IMR-90 (cell line): ENCODE data around the gene SDK1. TPM values are rescaled to one million over a fixed set of nuclear protein-coding genes. Genes with fewer than 3 reads are reported as not detected.

Source experiments
- ATAC-seq: fragments of 200-7000 bp; cut with Tn5 transposase; 2 replicates; pipeline ENCODE4 v1.9.1; 2020; ENCODE audit warnings: low read depth, mild to moderate bottlenecking, moderate library complexity
- BruUV-seq: library from RNA; stranded (reverse); fragments of 400-500 nt; replicated peaks from 2 replicates; lab custom pipeline; 2021; lab: Mats Ljungman, UMichigan
- CTCF ChIA-PET: fragments of 300-600 bp; formaldehyde crosslinking; extraction: SDS; loops from one replicate; lab custom pipeline; 2021; ENCODE audit warnings: antibody characterized with exemption; lab: Yijun Ruan, JAX
- POLR2A ChIA-PET: fragments of 300-600 bp; sonication (Branson Sonifier 250); formaldehyde crosslinking; loops from one replicate; lab custom pipeline; 2022; ENCODE audit warnings: antibody characterized with exemption; ENCODE audit not compliant: unreplicated experiment; lab: Charles Lee
- DNase-seq: peaks from one replicate; pipeline ENCODE4 v3.0.0; 2013
- H2AFZ ChIP-seq: replicated peaks from 2 replicates; pipeline ENCODE3; 2013; ENCODE audit warnings: low read length, mild to moderate bottlenecking; ENCODE audit not compliant: poor library complexity
- H2AK5ac ChIP-seq: 2 replicates; pipeline ENCODE4 v1.6.1; 2013; ENCODE audit warnings: low read depth, low read length, inconsistent platforms
- H2AK9ac ChIP-seq: replicated peaks from 2 replicates; pipeline ENCODE3; 2013; ENCODE audit warnings: mild to moderate bottlenecking, low read depth, low read length, moderate library complexity; ENCODE audit not compliant: poor library complexity
- H2BK120ac ChIP-seq: 2 replicates; pipeline ENCODE4 v1.6.1; 2013; ENCODE audit warnings: low read depth, low read length, inconsistent platforms
- H2BK15ac ChIP-seq: 3 replicates; pipeline ENCODE4 v1.6.1; 2013; ENCODE audit warnings: low read depth, low read length, inconsistent platforms
- H2BK20ac ChIP-seq: 2 replicates; pipeline ENCODE4 v1.6.1; 2013; ENCODE audit warnings: low read depth, mild to moderate bottlenecking, inconsistent platforms, low read length, moderate library complexity
- H2BK5ac ChIP-seq: 2 replicates; pipeline ENCODE4 v1.6.1; 2013; ENCODE audit warnings: mild to moderate bottlenecking, low read depth, low read length, inconsistent platforms; ENCODE audit not compliant: poor library complexity, severe bottlenecking
- H3K14ac ChIP-seq: replicated peaks from 2 replicates; pipeline ENCODE4 v1.6.1; 2013; ENCODE audit warnings: low read depth, low read length, inconsistent platforms
- H3K18ac ChIP-seq: 2 replicates; pipeline ENCODE4 v1.6.1; 2013; ENCODE audit warnings: low read depth, low read length, control low read depth
- H3K23ac ChIP-seq: 2 replicates; pipeline ENCODE4 v1.6.1; 2013; ENCODE audit warnings: low read depth, low read length, inconsistent platforms
- H3K27ac ChIP-seq: 2 replicates; pipeline ENCODE4 v1.5.1; 2013; ENCODE audit warnings: mild to moderate bottlenecking, control low read depth, low read length; ENCODE audit not compliant: insufficient read depth
- H3K27me3 ChIP-seq: 2 replicates; pipeline ENCODE4 v1.6.1; 2013; ENCODE audit warnings: low read length; ENCODE audit not compliant: control insufficient read depth, insufficient read depth
- H3K36me3 ChIP-seq: 2 replicates; pipeline ENCODE4 v1.6.1; 2013; ENCODE audit warnings: low read length, mixed read lengths; ENCODE audit not compliant: control insufficient read depth, insufficient read depth
- H3K4ac ChIP-seq: 2 replicates; pipeline ENCODE4 v1.6.1; 2013; ENCODE audit warnings: low read depth, low read length, inconsistent platforms
- H3K4me1 ChIP-seq: 2 replicates; pipeline ENCODE4 v1.6.1; 2013; ENCODE audit warnings: low read length, mixed read lengths; ENCODE audit not compliant: control insufficient read depth, insufficient read depth
- H3K4me2 ChIP-seq: 2 replicates; pipeline ENCODE4 v1.6.1; 2013; ENCODE audit warnings: low read depth, mild to moderate bottlenecking, control low read depth, low read length, moderate library complexity
- H3K4me3 ChIP-seq: 2 replicates; pipeline ENCODE4 v1.5.1; 2013; ENCODE audit warnings: low read depth, mild to moderate bottlenecking, control low read depth, low read length, moderate library complexity; ENCODE audit not compliant: insufficient read depth
- H3K56ac ChIP-seq: 2 replicates; pipeline ENCODE4 v1.6.1; 2013; ENCODE audit warnings: low read length, inconsistent platforms; ENCODE audit not compliant: insufficient read depth; ENCODE audit errors: extremely low read depth
- H3K79me1 ChIP-seq, 2 experiments: 2 replicates each; pipeline ENCODE4 v1.6.1; 2013; ENCODE audit warnings: low read length in 2 of 2, inconsistent platforms in 1 of 2, low read depth in 1 of 2
- H3K9ac ChIP-seq: 2 replicates; pipeline ENCODE4 v1.6.1; 2013; ENCODE audit warnings: low read depth, low read length, control low read depth
- H3K9me1 ChIP-seq: 2 replicates; pipeline ENCODE4 v1.6.1; 2013; ENCODE audit warnings: low read length, inconsistent platforms; ENCODE audit not compliant: insufficient read depth
- H3K9me3 ChIP-seq: 2 replicates; pipeline ENCODE4 v1.6.1; 2013; ENCODE audit warnings: low read length; ENCODE audit not compliant: control insufficient read depth, insufficient read depth
- H4K20me1 ChIP-seq: 2 replicates; pipeline ENCODE4 v1.6.1; 2013; ENCODE audit warnings: low read length, inconsistent platforms; ENCODE audit not compliant: insufficient read depth
- H4K5ac ChIP-seq: 2 replicates; pipeline ENCODE4 v1.6.1; 2013; ENCODE audit warnings: mild to moderate bottlenecking, low read depth, low read length, control low read depth
- H4K8ac ChIP-seq, 2 experiments: 2 replicates each; pipeline ENCODE4 v1.6.1; 2013; ENCODE audit warnings: low read depth in 2 of 2, low read length in 2 of 2, control low read depth in 1 of 2, inconsistent platforms in 1 of 2
- H4K91ac ChIP-seq: 2 replicates; pipeline ENCODE4 v1.6.1; 2013; ENCODE audit warnings: low read depth, low read length, inconsistent platforms; ENCODE audit not compliant: insufficient read depth
- BHLHE40 ChIP-seq: fragments of 150-350 bp; IDR thresholded peaks from 2 replicates; pipeline ENCODE4 v1.6.1; 2016; ENCODE audit warnings: mild to moderate bottlenecking, low read depth, low read length
- CHD1 ChIP-seq: IDR thresholded peaks from 2 replicates; pipeline ENCODE4 v1.6.1; 2012; ENCODE audit warnings: low read depth, low read length, improper control_type of control experiment
- ELK1 ChIP-seq: fragments of 150-350 bp; IDR thresholded peaks from 2 replicates; pipeline ENCODE4 v1.6.1; 2016; ENCODE audit warnings: low read depth, mild to moderate bottlenecking, low read length, moderate library complexity, borderline replicate concordance
- FOS ChIP-seq: fragments of 150-350 bp; IDR thresholded peaks from 2 replicates; pipeline ENCODE4 v1.6.1; 2016; ENCODE audit warnings: low read depth, low read length
- RCOR1 ChIP-seq: IDR thresholded peaks from 2 replicates; pipeline ENCODE4 v1.6.1; 2012; ENCODE audit warnings: mild to moderate bottlenecking, low read length, improper control_type of control experiment; ENCODE audit not compliant: insufficient replicate concordance
- WGBS, 2 experiments: methylation state at CpG; one replicate each; pipeline versions ENCODE4 v1.1.5 to v1.1.7; 2013; ENCODE audit warnings: missing lambda C conversion rate in 2 of 2; ENCODE audit not compliant: insufficient read length in 1 of 2; ENCODE audit errors: extremely low coverage in 2 of 2; 5-methylcytosine and 5-hydroxymethylcytosine counted together
- dilution Hi-C: fragments of 300-500 bp; cut with HindIII; formaldehyde crosslinking; loops from one replicate; pipeline ENCODE4 v1.14.3; 2018; ENCODE audit warnings: low sequenced_read_pairs; ENCODE audit not compliant: unreplicated experiment
- in situ Hi-C: fragments of 300-500 bp; cut with MboI; formaldehyde crosslinking; loops from 3 replicates; pipeline ENCODE4 v1.14.3; 2019; ENCODE audit warnings: low sequenced_read_pairs, inconsistent platforms, mixed read lengths
- intact Hi-C: fragments of 100-400 bp; cut with micrococcal nuclease; formaldehyde crosslinking; loops from 2 replicates; pipeline ENCODE4 v1.10.0; 2022
- polyA plus RNA-seq, 3 experiments: library from polyadenylated mRNA; depleted of rRNA; stranded (reverse); fragments of >200 nt; gene quantifications; 2 replicates each; pipeline ENCODE4 v1.2.3, GENCODE V29; 2012; ENCODE audit warnings: low replicate concordance in 1 of 3
- total RNA-seq: library from RNA; depleted of rRNA; stranded (reverse); fragments of >200 nt; gene quantifications from 2 replicates; pipeline ENCODE4 v1.2.3, GENCODE V29; 2012

Gene SDK1
- total and polyA plus RNA-seq, 2 of the 4 experiments (the other 2 are of a cell fraction): 1.5 to 1.6 TPM

DNA sequence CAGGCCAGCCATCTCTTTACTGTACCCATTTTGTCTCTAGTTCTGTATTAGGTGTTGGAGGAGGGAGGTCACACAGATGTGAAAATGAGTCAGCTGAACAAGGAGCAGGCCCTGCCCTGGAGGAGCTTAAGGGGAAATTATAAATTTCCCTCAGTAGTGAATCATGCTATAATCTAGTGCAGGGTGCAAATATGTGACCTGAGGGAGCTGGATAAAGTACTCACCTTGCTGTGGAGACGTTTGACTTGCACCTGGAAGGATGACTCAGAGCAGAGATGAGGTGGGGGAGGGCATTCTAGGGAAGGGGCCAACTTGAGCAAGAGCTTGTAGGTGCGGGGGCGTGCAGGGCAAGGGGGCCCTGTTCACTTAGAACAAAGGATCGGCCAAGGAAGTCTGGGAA, 610.6 kb downstream of the SDK1 start:
- Histone ChIP-seq H2BK20ac (no peak overlapping the region), H2AK5ac (no peak overlapping the region), H3K9me3 (peaks cover 9% of the 10 kb centered on the region), H2AK9ac (no peak overlapping the region), H3K23ac (no peak overlapping the region), H3K27ac (no peak overlapping the region), H4K5ac (no peak overlapping the region), H3K9ac (no peak overlapping the region), H3K56ac (no peak overlapping the region), H4K91ac (no peak overlapping the region), H4K8ac (no peak overlapping the region), H2BK120ac (no peak overlapping the region), H3K79me1 (no peaks in the 10 kb centered on the region), H3K4ac (no peak overlapping the region), H3K14ac (no peak overlapping the region), H2BK15ac (no peak overlapping the region), H3K36me3 (no peaks in the 10 kb centered on the region), H3K18ac (no peak overlapping the region), H3K4me2 (no peak overlapping the region), H3K27me3 (no peaks in the 10 kb centered on the region), H2BK5ac (no peak overlapping the region), H4K20me1 (no peaks in the 10 kb centered on the region), H3K4me3 (no peak overlapping the region), H3K4me1 (peaks cover 3% of the 10 kb centered on the region; the same call in 1 of the 2 replicates), H3K9me1 (no peaks in the 10 kb centered on the region), H2AFZ (no peak overlapping the region)
- dilution Hi-C loops: no loop called here
- ChIA-PET CTCF (no interaction called here), POLR2A (no interaction called here)
- no peak for ATAC-seq
- no TSS peak for BruUV-seq
- peak; percentile 7 for DNase-seq
- in situ Hi-C loops: no loop called here
- WGBS, 2 experiments: no CpG with 5 or more reads among the region's 4 CpGs
- no peak for TF ChIP-seq ELK1
- no peak for TF ChIP-seq CHD1
- TF ChIP-seq FOS: no peak
- TF ChIP-seq RCOR1: no peak
- TF ChIP-seq BHLHE40: no peak
- intact Hi-C loops: no loop called here
